ENCODE measurements around the gene PFN4. TPM values are rescaled to one million over a fixed set of nuclear protein-coding genes. Genes with fewer than 3 reads are reported as not detected.
"Not testable (repeated sequence)": the region's sequence is repeated elsewhere in the genome, so short reads cannot be mapped to it uniquely, and the experiment has no call there.

Gene PFN4
- total RNA-seq, 2 donors from 2014 or later, result 0.39 TPM; not detected in 1

GRCh38 chr2:24121469-24121868 is 1.7 kb downstream of the PFN4 start:
- Histone ChIP-seq H3K27me3 (no peaks in the 10 kb centered on the region), H3K9me3 (no peaks in the 10 kb centered on the region), H3K4me3 (no peak overlapping the region), H3K4me1 (peaks cover 0 to 30% of the 10 kb centered on the region in 2 donors), H3K36me3 (no peaks in the 10 kb centered on the region), H3K27ac (no peak overlapping the region)
- no peak for TF ChIP-seq CTCF (IDR thresholded peaks at IDR 0.05)
- DNase-seq (ENCODE audit: low spot score), result no peak

DNA sequence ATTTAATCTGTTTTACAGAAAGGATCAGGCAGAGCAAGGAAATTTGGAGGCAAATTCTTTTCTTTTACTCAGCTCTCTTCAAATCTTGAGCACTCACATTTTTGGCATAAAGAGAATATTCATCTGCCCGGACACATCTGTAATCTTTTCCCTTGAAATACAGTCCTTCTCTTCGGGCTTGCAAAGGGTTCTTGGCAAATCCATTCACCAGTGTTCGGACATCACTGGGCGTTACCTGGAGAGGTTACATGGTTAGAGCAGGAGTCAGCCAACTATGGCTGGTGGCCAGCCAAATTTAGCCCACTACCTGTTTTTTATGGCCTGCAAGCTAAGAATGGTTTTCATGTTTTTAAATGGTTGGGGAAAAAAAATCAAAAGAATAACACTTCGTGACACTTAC is 2.1 kb downstream of the PFN4 start:
- DNase-seq (ENCODE audit: low spot score), result no peak
- Histone ChIP-seq H3K4me3 (no peak overlapping the region), H3K27ac (no peak overlapping the region), H3K4me1 (peaks cover 0 to 30% of the 10 kb centered on the region in 2 donors), H3K9me3 (no peaks in the 10 kb centered on the region), H3K27me3 (no peaks in the 10 kb centered on the region), H3K36me3 (no peaks in the 10 kb centered on the region)
- no peak for TF ChIP-seq CTCF (IDR thresholded peaks at IDR 0.05)

GRCh38 chr2:24117902-24118301 is 5.2 kb downstream of the PFN4 start:
- H3K36me3 ChIP-seq, result no peaks in the 10 kb centered on the region
- TF ChIP-seq CTCF (IDR thresholded peaks at IDR 0.05), result no peak
- H3K4me3 ChIP-seq, result no peak overlapping the region
- no peak overlapping the region for H3K27ac ChIP-seq
- no peak for DNase-seq (ENCODE audit: low spot score)
- peaks cover 0 to 17% of the 10 kb centered on the region in 2 donors for H3K4me1 ChIP-seq
- no peaks in the 10 kb centered on the region for H3K27me3 ChIP-seq
- no peaks in the 10 kb centered on the region for H3K9me3 ChIP-seq

- H3K27ac ChIP-seq, result no peak overlapping the region
- no peak overlapping the region for H3K4me3 ChIP-seq
- no peak for TF ChIP-seq CTCF (IDR thresholded peaks at IDR 0.05)
- DNase-seq (ENCODE audit: low spot score), result no peak
- no peaks in the 10 kb centered on the region for H3K9me3 ChIP-seq
- H3K27me3 ChIP-seq, result no peaks in the 10 kb centered on the region
- no peaks in the 10 kb centered on the region for H3K36me3 ChIP-seq
- H3K4me1 ChIP-seq, result no peaks in the 10 kb centered on the region
These were observed 8.1 kb downstream of the PFN4 start for GRCh38 chr2:24115057-24115456.

GRCh38 chr2:24111407-24111901 is 11.7 kb downstream of the PFN4 start:
- H3K4me1 ChIP-seq, result no peaks in the 10 kb centered on the region
- no peaks in the 10 kb centered on the region for H3K27me3 ChIP-seq
- no peak for DNase-seq (ENCODE audit: low spot score)
- no peak overlapping the region for H3K4me3 ChIP-seq
- no peak for TF ChIP-seq CTCF (IDR thresholded peaks at IDR 0.05)
- H3K27ac ChIP-seq, result peak overlapping the region in 1 of 2 donors; percentile 36
- no peaks in the 10 kb centered on the region for H3K9me3 ChIP-seq
- H3K36me3 ChIP-seq, result no peaks in the 10 kb centered on the region

GRCh38 chr2:24110660-24111303 is 12.4 kb downstream of the PFN4 start:
- H3K4me1 ChIP-seq, result no peaks in the 10 kb centered on the region
- no peaks in the 10 kb centered on the region for H3K9me3 ChIP-seq
- H3K36me3 ChIP-seq, result no peaks in the 10 kb centered on the region
- no peaks in the 10 kb centered on the region for H3K27me3 ChIP-seq
- no peak overlapping the region for H3K4me3 ChIP-seq
- TF ChIP-seq CTCF (IDR thresholded peaks at IDR 0.05), result no peak
- peak overlapping the region in 1 of 2 donors; percentile 36 for H3K27ac ChIP-seq
- no peak for DNase-seq (ENCODE audit: low spot score)

- H3K4me3 ChIP-seq; H3K27ac ChIP-seq; H3K27me3 ChIP-seq; H3K9me3 ChIP-seq; H3K4me1 ChIP-seq; H3K36me3 ChIP-seq; DNase-seq (ENCODE audit: low spot score): not testable (repeated sequence)
These were observed 13.7 kb downstream of the PFN4 start for GRCh38 chr2:24109431-24109830.

Measured in right atrium auricular region (tissue), 2 donors.